Measurements from ENCODE around the gene ZNF43. TPM values are rescaled to one million over a fixed set of nuclear protein-coding genes. Genes with fewer than 3 reads are reported as not detected.
"Not testable (repeated sequence)": the region's sequence is repeated elsewhere in the genome, so short reads cannot be mapped to it uniquely, and the experiment has no call there.

The ZNF43 gene
- polyA plus RNA-seq, 4 donors, result 34.2 to 50.2 (median 42.5) TPM

DNA sequence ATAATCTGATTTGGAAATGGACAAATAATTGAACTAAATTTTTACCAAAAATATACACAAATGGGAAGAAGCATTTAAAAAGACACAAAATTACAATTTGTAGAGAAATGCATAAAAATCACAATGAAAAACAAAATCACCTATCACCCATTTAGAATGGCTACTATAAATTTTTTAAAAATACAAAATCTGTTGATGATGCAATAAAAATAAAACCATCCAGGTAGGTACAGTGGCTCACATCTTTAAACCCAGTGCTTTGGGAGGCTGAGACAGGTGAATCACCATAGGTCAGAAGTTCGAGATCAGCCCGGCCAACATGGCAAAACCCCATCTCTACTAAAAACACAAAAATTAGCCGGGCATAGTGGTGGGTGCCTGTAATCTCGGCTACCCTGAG, 23.5 kb downstream of the ZNF43 start:
- DNase-seq (ENCODE audit: low read depth in 4 of 4, low spot score in 3 of 4), result no peak

DNA sequence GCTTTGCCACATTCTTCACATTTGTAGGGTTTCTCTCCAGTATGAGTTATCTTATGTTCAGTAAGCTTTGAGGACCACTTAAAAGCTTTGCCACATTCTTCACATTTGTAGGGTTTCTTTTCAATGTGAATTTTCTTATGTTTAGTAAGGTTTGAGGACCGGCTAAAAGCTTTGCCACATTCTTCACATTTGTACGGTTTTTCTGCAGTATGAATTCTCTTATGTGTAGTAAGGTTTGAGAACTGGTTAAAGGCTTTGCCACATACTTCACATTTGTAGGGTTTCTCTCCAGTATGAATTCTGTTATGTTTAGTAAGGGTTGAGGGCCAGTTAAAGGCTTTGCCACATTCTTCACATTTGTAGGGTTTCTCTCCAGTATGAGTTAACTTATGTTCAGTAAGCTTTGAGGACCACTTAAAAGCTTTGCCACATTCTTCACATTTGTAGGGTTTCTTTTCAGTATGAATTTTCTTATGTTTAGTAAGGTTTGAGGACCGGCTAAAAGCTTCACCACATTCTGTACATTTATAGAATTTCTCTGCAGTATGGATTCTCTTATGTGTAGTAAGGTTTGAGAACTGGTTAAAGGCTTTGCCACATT, 27.5 kb downstream of the ZNF43 start:
- not testable (repeated sequence) for DNase-seq (ENCODE audit: low read depth in 4 of 4, low spot score in 3 of 4)

DNA sequence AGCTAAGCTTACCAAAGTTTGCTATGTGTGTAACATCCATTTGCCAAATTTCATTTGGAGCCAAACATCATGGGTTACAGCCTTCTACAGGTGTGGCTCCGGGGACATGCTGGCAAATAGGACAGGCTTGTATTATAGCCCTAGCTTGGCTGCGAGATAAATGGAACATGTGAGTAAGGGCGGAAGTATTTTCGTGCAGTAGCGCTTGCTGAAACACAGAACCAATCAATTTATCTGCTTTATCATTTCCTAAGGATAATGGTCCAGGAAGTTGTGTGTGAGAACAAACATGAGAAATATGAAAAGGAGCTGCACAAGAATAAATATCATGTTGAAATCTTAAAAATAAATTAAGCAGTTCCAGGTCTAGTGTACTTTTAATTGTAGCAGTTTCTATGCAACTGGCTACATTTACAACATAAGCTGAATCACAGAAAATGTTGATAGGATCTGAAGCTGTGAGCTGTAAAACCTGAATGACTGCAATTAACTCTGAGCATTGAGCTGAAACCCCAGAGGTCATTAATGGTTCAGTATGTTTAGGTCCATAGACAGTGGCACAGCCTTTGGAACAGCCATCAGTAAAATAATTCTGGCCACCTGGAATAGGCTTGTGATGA, 46.4 kb downstream of the ZNF43 start:
- peak in 3 of 4 donors; percentile 33 to 43 (median 42) for DNase-seq (ENCODE audit: low read depth in 4 of 4, low spot score in 3 of 4)

DNA sequence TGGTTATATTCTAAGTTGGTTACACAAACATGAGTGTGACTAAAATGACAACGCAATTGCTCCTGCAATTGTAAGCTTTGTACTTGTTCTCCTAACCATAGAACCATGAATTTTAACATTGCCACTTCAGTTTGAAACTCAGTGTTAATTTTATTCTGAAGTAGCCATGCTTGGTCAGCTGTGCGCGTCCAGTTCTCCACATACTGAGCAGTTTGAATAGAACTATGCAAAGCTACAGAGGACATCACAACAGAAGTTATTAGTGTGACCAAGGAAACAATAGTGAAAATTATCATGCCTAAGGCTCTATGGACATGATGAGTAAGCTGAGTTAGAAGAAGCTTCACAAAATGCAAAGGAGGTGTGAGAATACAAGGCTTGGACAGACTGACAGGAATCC, 49.0 kb downstream of the ZNF43 start:
- DNase-seq (ENCODE audit: low read depth in 4 of 4, low spot score in 3 of 4), result no peak

DNA sequence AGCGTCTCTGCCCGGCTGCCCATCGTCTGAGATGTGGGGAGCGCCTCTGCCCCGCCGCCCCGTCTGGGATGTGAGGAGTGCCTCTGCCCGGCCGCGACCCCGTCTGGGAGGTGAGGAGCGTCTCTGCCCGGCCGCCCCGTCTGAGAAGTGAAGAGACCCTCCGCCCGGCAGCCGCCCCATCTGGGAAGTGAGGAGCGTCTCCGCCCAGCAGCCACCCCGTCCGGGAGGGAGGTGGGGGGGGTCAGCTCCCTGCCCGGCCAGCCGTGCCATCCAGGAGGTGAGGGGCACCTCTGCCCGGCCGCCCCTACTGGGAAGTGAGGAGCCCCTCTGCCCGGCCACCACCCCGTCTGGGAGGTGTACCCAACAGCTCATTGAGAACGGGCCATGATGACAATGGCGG, 60.2 kb downstream of the ZNF43 start:
- DNase-seq (ENCODE audit: low read depth in 4 of 4, low spot score in 3 of 4), result not testable (repeated sequence)

DNA sequence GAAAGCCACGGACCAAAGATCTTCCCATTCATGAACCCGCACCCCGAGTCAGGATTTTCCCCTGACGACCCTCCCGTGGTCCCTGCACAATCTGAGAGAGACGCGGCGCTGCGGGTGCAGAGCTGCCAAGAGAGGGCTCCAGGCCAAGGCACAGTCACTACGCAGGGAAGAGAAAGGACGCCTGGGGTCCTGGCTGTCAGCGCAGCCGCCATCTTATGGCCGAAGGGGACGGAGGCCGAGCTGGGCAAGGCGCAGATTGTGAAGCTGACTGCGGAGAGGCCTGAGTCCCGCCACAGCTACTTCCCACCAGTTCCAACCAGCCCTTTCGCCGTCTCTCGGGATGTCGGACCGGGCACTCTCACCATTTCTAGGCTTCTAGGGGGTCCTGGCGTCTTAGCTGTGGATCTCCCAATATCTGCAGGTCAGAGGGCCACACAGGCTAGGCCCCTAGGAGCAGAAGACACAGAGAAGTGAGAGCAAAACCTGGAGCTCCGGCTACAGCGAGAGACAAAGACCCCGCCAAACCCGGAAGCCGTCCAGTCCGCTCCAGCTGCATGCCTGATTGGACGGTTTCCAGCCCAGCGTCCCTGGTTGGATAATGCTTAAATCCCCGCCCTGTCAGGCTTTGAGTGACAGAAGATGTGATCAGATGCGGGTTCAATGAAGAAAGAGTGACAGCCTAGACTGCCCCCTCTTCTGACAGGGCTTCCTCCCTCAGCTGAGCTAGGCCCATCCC, 68.7 kb downstream of the ZNF43 start, which contains the start of gene ZNF100:
ZNF100 (minus strand) TSS at position 515 of the 736 bp plus-strand sequence; CDS start at position 365, 150 bp downstream.
- DNase-seq (ENCODE audit: low read depth in 4 of 4, low spot score in 3 of 4), result peak; percentile 87 to 91 (median 91)

DNA sequence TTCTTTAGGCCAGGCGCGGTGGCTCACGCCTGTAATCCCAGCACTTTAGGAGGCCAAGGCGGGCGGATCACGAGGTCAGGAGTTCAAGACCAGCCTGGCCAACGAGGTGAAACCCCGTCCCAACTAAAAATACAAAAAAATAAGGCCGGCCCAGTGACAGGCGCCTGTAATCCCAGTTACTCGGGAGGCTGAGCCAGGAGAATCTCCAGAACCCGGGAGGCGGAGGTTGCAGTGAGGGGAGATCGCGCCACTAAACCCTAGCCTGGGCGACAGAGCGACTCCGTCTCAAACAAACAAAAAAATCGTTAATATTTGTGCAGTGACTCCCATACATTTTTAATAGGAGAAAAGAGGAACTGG, 69.3 kb downstream of the ZNF43 start:
- not testable (repeated sequence) for DNase-seq (ENCODE audit: low read depth in 4 of 4, low spot score in 3 of 4)

DNA sequence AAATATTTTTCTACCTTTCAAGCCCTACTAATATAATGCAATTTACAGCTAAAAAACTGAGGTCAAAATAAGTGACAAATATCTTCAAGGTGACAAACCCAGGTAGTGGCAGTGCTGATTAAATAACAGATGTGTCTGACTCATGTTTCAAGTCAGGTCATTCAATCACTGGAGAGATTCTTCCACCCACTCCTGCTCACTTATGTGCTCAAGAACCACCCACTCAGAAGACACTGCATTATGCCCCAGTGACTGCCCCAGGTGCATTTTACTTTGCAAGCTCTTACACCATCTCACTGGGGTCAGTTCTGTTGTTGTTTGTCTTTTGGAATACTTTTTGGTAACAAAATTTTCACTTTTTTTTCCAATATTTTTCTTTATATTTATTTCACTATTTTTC, 70.8 kb downstream of the ZNF43 start:
- DNase-seq (ENCODE audit: low read depth in 4 of 4, low spot score in 3 of 4), result no peak

DNA sequence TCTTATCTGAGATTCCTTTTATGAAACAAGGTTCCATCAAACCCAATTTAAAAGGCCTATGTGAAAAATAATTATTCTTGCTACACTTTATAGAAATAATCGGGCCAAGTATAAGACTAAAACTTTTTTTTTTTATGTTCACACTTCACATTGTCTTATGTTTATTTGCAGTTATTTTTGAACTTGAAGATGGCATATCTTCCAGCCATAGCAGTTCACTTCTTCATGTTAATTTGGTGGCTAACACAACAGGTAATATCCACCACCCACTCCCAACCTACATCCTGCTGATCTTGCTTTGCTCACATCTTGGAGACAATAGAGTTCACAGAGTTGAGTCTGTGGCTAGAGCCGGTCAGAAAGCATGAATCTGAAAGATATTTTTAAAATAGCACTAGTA, 74.4 kb downstream of the ZNF43 start:
- not testable (repeated sequence) for DNase-seq (ENCODE audit: low read depth in 4 of 4, low spot score in 3 of 4)

DNA sequence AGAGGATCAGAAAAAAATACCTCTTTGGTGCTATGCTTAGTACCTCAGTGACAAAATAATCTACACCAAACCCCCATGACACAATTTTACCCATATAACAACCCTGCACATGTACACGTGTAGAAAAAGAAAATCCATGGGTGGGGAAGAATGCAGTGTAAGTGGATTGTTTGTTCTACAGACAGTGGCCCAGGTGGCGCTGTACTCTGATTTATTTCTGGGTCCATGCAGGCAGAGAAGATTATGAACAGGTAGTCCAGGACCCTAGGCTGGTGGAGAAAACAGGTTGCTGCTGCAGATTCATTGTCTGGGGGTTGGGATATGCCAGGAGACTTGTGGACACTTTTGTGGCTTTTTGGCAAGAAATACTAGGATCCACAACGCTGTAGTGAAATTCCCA, 77.7 kb downstream of the ZNF43 start:
- no peak for DNase-seq (ENCODE audit: low read depth in 4 of 4, low spot score in 3 of 4)

DNA sequence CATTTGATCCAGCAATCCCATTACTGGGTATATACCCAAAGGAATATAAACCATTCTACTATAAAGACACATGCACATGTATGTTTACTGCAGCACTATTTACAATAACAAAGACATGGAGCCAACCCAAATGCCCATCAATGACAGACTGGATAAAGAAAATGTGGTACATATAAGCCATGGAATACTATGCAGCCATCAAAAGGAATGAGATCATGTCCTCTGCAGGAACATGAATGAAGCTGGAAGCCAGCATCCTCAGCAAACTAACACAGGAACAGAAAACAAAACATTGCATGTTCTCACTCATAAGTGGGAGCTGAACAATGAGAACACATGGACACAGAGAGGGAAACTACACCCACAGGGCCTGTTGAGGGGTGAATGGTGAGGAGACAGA, 80.4 kb downstream of the ZNF43 start:
- DNase-seq (ENCODE audit: low read depth in 4 of 4, low spot score in 3 of 4), result not testable (repeated sequence)

Other genes with a start within 250 kb of the ZNF43 start
- 10 to 100 TPM; 14.1 to 24.7 (median 20.9) TPM for gene ZNF100, start 68.6 kb downstream of the ZNF43 start, polyA plus RNA-seq (ENCODE audit: insufficient read length in 4 of 4)
- 10 to 100 TPM in 1 of 4 donors, 1 to 10 TPM in 3; 2.7 to 12.4 (median 5.6) TPM for gene ZNF208, start 174.8 kb upstream of the ZNF43 start, polyA plus RNA-seq (ENCODE audit: insufficient read length in 4 of 4)
- 1 to 10 TPM; 2.4 to 7.5 (median 4.2) TPM for gene ZNF257, start 216.3 kb upstream of the ZNF43 start, polyA plus RNA-seq (ENCODE audit: insufficient read length in 4 of 4)